Endothelial cell of umbilical vein (primary cell): Measurements from ENCODE around the gene ZBTB7C.

ENCODE experiments used
- EZH2 ChIP-seq: IDR thresholded peaks from 2 replicates; pipeline ENCODE4 v1.6.1; 2012; ENCODE audit warnings: borderline replicate concordance, low read depth, mild to moderate bottlenecking, moderate library complexity, low read length, inconsistent platforms; ENCODE audit not compliant: severe bottlenecking
- POLR2A ChIP-seq: IDR thresholded peaks from 2 replicates; pipeline ENCODE4 v1.6.1; 2012; ENCODE audit warnings: low read depth, mild to moderate bottlenecking, control low read depth, low read length
- POLR2AphosphoS5 ChIP-seq: IDR thresholded peaks from 2 replicates; pipeline ENCODE4 v1.6.1; 2012; ENCODE audit warnings: low read depth, mild to moderate bottlenecking, control low read depth, low read length, moderate library complexity; ENCODE audit not compliant: insufficient read depth
- TF ChIP-seq, protein P1 (sequence below), 2 donors: IDR thresholded peaks; 1 replicate in 1 of 2; 2 replicates in 1 of 2; pipeline ENCODE4 v1.5.1; 2011; ENCODE audit warnings: low read length in 2 of 2, mild to moderate bottlenecking in 2 of 2, moderate library complexity in 2 of 2, control low read depth in 1 of 2, inconsistent platforms in 1 of 2, low read depth in 1 of 2; ENCODE audit not compliant: insufficient read depth in 1 of 2; ENCODE audit errors: extremely low read depth in 1 of 2
- TF ChIP-seq, protein P2 (sequence below): IDR thresholded peaks from 2 replicates; pipeline ENCODE4 v1.6.1; 2011; ENCODE audit not compliant: insufficient read depth, insufficient read length

- TF ChIP-seq, protein P1, sequence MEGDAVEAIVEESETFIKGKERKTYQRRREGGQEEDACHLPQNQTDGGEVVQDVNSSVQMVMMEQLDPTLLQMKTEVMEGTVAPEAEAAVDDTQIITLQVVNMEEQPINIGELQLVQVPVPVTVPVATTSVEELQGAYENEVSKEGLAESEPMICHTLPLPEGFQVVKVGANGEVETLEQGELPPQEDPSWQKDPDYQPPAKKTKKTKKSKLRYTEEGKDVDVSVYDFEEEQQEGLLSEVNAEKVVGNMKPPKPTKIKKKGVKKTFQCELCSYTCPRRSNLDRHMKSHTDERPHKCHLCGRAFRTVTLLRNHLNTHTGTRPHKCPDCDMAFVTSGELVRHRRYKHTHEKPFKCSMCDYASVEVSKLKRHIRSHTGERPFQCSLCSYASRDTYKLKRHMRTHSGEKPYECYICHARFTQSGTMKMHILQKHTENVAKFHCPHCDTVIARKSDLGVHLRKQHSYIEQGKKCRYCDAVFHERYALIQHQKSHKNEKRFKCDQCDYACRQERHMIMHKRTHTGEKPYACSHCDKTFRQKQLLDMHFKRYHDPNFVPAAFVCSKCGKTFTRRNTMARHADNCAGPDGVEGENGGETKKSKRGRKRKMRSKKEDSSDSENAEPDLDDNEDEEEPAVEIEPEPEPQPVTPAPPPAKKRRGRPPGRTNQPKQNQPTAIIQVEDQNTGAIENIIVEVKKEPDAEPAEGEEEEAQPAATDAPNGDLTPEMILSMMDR (IDR thresholded peaks at IDR 0.05; ENCODE audit: extremely low read depth in 1 of 2, insufficient read depth in 1 of 2, low read depth in 1 of 2, low read length in 2 of 2), result no peak
- TF ChIP-seq POLR2AphosphoS5 (no peak), POLR2A (no peak), EZH2 (no peak)
- TF ChIP-seq, protein P2, sequence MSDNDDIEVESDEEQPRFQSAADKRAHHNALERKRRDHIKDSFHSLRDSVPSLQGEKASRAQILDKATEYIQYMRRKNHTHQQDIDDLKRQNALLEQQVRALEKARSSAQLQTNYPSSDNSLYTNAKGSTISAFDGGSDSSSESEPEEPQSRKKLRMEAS, result no peak
Measured at GRCh38 chr18:48173557-48173956, 235.6 kb downstream of the ZBTB7C start.
